Hepatic stellate cell (primary cell): ENCODE measurements around the gene NAA10.
"Not testable (repeated sequence)": the region's sequence is repeated elsewhere in the genome, so short reads cannot be mapped to it uniquely, and the experiment has no call there.

Experiments
- DNase-seq: peaks from one replicate; pipeline ENCODE4 v3.0.0; 2011; ENCODE audit warnings: low spot score

The NAA10 gene

DNA sequence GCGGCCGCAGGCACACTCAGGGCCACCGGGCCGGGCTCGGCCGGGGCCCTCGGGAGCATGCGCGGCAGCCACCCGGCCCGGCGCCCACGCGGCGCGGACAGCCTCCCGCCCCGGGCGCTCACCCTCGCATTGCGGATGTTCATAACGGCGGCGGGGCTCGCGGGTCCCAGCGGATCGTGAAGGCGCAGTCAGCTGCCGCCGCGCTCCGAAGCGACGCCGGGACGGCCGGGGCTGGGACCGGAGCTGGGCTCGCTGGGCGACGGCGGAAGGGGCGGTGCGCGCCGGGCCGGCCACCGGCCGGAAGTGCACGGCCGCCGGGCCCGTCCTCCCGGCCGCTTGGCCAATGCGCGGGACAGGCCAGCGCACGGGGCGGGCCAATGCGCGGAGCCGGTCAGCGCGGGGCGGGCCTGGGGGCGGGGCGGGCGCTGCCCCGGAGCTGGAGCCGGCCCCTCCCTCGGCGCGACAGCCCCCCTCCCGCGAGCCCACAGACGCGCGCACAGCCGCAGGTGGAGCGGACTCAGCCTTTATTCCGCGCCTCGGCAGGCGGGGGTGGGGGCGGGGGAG lies at the start of gene NAA10:
Gene NAA10 (minus strand): TSS at position 276 of the 564 bp plus-strand sequence. CDS start 133 bp downstream, at position 143.
- peak; percentile 98 for DNase-seq

DNA sequence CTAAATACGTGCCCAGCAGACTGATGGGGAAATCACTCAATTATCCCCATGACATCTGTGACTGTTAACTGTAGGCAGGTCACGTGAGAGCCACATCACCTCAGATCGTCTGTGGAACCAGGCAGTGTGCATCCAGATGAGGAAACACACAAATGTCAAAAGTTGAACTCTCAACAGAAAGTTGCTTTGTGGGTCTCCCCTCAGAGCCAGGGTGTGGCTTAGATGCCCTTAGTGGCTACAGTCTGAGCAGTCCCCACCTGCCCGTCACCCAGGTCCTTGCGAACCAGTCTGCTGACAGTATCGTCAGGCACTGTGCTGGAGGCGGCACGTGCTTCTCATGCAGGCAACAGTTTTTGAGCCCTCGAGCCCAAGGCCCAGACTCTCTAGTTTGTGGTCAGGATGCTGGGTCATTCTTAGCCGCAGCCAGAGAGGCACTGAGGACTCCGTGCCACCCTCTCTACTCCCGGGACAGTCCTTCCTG lies 48.5 kb upstream of the NAA10 start:
- DNase-seq, result no peak

DNA sequence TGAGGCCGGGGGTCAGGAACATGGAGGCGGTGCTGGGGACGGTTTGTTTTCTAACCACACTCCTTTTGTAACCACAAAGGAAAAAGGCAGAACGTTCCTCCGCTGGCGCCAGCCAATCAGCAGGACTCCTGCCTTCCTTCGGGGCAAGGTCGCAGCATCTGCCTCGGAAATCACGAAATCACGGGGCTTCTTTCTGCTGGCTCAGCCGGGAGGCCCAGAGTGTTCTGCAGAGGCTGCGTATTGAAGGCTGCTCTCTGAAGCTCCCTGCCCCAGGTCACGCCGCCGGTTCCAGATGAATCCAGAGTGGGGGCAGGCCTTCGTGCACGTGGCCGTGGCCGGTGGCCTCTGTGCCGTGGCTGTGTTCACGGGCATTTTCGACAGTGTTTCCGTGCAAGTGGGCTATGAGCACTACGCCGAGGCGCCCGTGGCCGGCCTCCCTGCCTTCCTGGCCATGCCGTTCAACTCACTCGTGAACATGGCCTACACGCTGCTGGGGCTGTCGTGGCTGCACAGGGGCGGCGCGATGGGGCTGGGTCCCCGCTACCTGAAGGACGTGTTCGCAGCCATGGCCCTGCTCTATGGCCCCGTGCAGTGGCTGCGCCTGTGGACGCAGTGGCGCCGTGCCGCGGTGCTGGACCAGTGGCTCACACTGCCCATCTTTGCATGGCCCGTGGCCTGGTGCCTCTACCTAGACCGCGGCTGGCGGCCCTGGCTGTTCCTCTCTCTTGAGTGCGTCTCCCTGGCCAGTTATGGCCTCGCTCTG lies 47.1 kb upstream of the NAA10 start:
- DNase-seq, result no peak

DNA sequence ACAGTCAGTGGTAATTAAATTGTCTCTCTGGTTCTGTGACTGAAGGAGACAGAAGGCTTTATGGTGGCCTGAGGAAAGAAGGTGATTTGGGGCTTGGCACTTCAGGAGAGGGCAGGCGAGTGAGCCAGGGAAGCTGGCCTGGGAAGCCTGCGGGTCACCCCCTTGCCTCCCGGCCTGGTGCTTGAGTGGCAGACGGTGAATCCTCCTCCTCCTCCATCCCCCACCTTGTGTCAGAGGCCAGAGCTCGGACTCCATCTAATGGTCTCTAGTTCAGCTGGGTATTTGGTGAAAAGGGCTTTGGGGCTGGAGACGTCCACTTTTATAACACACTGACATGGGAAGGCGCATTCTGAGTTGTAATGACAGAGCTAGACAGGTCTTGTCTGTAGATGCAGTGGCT lies 46.4 kb upstream of the NAA10 start:
- no peak for DNase-seq

DNA sequence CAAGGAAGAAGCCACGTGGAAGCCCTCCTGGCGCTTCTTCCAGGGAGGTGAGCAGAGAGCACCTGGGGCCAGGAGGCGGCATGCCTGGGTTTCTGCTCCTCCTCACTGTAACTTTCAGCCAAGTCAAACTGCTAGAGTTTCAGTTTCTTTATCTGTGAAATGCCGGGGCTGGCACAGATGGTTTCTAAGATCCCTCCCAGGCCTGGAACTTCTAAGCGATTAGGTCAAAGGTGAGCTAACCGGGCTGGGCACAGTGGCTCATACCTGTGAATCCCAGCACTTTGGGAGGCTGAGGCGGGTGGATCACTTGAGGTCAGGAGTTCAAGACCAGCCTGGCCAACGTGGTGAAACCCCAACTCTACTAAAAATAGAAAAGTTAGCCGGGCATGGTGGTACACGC lies 45.6 kb upstream of the NAA10 start:
- not testable (repeated sequence) for DNase-seq

DNA sequence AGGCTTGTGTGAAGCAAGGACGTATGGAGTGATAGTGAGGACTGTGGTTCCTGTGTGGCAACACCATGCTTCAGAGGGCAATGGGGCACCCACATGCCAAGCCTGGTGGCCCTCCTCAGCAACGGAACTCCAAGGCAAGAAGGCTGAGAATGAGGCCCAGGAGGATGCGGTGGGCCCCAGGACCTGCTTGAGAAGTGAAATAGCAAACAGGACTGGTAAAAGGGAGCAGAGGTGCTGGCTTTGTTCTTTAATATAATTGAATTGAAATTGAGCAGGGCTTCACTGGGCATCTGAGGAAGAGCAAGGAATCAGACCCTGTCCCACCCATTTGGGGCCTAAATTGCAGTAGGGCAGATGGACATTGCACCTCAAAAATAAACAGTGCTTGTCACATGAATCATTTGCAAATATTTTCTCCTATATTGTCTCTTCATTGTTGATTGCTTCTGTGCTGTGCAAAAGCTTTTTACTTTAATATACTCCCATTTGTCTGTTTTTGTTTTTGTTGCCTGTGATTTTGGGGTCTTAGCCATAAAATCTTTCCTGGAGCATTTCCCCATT lies 40.0 kb upstream of the NAA10 start:
- DNase-seq, result no peak

DNA sequence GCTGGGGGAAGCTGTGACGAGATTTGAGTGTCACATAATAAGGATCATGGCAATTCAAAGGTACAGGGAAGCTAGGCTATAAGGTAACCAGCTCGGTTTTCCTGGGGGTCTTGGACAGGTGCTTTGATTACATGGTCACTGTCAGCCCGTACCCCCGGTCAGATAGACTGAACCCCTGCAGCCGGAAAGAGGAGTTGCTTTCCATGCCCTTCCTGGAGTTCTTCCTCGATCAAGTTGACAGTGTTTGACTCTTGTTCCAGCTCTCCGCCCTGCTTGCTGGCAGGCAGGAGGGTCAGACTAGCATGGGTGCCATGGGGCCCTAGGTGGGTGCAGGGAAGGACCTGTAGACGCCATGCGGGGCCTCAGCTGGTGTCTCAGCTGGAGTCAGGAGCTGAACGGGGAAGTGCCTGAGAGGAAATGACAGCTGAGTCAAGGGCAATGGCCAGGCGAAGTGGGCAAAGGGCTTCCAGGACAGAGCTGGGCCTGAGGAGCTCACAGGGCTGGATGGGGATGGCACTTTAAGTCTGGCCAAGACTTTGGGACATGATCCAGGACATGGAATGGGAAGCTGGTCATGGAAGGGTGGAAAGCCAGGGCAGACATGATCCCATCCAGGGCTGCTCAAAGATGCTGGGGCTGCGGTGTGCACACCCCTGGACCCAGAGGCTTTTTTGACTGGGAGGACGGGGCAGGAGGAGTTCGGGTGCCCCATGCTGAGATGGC lies 39.3 kb upstream of the NAA10 start:
- DNase-seq, result no peak

DNA sequence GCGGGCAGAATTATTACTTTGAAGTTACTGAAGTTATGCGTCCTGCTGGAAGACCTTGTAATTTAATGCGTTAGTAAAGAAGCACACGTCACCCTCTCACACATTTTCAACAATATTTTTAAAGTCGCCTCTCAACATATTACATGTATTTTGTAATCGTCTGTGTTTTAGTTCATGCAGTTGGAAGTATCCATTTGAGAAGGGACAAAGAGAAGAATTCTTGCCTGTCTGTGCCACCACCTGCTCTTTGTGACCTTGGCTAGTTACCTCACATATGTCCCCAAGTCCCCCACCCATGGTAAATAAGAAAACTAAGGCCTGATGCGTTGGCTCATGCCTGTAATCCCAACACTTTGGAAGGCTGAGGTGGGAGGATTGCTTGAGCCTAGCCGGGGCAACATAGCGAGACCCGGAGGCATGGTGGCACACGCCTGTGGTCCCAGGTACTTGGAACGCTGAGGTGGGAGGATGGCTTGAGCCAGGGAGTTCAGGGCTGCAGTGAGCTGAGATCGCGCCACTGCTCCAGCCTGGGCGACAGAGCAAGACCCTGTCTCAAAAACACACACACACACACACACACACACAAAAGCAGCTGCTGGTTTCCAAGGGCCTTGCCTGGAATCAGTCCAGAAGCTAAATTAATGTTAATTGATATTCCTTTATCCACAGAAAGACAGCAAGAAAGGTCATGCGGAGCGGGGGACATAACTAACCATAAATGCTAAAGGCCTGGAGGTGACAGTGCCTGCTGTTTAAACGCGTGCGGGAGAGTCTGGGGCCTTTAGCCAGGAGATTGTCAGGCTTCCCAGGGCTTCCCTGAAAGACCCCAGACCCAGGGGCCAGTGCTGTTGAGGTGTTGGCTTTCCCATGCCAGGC lies 38.5 kb upstream of the NAA10 start:
- no peak for DNase-seq

DNA sequence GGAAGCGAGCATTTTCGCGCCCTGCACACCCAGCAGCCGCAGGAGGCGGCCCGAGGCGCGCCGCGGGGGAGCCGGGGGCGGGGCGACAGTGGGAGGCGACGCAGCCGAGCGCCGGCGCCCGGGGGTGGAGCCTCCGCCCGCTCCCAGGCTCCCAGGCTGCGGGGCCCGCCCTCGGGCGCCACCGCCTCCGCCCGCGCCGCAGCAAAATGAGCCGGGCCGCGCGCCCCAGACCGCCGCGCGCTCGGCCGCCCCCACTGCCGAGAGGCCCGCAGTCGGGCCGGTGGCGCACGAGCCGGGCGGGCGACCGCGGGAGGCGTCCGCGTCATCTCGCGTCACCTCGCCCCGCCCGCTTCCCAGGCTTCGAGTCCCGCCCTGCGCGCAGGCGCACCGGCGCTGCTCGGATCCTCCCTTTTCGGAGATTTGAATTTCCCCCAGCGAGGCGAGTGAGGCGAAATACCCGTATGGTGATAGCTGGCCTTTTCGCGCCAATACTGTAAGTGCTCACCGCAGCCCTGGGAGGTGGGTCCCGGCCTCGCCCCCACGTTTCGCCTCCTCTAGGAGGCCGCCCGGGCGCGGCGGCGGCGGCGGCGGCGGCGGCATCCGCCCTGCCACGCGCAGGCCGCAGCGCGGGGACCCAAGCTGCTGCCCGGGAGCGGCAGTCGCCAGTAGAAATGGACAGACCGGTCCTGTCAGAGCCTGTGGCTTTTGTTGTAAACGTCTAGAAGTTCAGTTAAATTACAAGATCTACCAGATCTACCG lies 37.7 kb upstream of the NAA10 start, which contains the start of gene TMEM187:
Gene TMEM187 (plus strand): TSS at position 387 of the 759 bp plus-strand sequence. CDS start 9,309 bp downstream, outside the sequence.
- peak; percentile 98 for DNase-seq

DNA sequence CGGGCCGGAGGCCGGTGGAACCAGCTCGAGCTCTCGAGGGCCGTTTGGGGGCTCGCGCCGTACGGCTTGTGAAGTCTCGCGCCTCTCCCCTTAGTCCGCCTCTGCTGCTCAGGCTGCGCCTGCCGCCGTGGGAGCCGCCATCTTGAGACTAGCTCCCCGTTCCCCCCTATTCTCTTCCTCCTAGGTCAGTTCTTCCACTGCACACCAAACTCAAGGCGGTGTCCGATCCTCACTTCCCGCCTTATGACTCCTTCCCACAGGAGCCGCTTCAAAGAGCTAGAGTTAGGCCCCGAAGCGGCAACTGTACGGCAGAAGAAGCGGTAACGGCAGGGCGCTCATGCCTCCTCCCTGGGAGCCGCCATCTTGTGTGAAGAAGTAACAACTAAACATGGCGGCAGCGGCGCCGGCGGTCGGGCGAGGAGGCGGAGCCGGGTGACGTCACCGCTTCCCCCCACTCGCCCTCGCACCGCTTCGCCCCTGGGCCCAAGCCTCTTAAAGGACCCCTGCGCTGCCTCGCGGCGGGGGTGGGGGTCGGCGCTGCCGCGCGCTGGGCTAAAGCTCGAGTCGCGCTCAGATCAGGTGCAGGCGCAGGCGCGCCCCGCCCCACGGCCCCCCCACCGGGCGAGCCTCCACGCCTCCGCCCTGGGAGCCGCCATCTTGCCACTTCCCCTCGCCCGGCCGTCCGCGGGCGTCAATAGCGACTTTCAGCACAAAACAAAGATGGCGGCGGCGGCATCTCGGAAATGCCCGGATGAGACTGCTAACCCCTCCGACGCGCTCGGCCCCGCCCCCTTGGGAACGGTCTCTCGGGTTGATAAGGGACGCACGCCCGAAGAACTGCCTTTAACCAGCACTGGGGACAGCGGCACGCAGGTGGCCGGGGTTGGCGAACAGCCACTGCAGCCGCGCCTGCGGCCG lies 36.9 kb upstream of the NAA10 start, which contains the start of gene HCFC1:
Gene HCFC1 (minus strand): TSS at position 369 of the 918 bp plus-strand sequence. CDS start 978 bp downstream, outside the sequence.
- peak; percentile 93 for DNase-seq

DNA sequence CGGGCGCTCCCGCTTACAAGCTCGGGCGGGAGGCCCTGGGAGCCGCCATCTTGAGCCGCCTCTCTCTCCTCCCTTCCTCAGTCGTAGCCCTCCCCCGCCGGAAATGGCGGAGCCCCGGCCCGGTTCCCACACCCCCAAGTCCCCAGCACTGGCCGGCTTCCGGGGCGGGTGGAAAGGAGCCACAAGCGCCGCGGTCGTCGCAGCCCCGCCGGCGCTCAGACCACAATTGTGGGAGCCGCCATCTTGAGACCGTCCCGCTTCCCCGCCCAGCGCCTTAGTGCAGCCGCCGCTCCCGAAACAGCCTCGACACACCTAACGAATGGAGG lies 36.2 kb upstream of the NAA10 start:
- peak; percentile 98 for DNase-seq

DNA sequence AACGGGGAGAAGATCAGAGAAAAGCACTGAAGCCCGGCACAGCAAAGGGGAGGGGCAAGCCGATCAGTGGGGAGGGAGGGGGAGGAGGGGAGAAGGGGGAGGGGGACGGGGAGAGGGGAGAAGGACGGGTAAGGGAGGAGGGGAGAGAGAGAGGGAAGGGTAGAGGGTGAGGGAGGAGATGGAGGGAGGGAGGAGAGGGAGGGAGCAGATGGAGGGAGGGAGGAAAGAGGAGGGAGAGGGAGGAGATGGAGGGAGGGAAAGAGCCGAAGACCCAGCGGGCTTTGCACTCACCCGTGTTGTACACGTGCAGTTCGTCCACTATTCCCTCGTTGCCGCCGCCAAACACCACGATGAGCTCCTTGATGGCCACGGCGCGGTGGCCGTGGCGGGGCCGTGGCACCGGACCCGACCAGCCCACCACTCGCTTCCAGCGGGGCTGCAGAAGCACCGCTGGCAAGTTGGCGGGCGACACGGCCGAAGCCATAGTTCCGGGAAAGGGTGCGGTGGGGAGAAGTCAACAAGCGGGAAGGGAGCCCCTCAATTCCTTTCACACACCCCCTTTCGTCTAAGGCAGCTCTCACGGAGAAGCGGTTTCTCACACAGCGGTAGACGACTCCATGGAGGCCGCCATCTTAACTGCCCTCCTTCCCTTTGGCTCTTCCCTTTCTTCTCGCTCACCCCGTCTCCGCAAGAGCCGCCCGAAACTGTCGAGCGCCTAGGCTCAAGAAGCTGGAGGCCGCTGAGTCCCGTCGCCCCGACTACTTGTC lies 35.7 kb upstream of the NAA10 start:
- peak; percentile 65 for DNase-seq

DNA sequence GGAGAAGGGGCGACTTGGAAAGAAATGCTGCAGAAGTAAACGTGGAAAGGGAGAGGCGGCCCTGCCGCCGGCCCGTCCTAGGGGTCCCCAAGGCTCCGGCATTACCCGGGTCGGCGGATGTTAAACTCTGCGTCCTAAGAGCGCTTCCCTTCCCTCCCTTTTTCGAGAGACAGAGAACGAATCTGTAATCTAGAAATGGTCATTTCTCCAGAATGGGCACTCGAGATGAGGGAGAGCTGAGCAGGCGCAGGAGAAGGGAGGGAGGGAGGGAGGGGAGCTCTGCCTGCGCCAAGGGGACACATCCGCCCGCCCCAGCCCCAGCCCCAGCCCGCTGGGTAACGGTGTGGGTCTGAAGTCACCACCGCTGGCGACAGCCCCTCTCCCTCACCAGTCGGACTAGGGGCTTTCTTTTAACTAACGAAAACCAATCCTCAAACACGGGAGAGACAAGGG lies 35.1 kb upstream of the NAA10 start:
- peak; percentile 50 for DNase-seq

DNA sequence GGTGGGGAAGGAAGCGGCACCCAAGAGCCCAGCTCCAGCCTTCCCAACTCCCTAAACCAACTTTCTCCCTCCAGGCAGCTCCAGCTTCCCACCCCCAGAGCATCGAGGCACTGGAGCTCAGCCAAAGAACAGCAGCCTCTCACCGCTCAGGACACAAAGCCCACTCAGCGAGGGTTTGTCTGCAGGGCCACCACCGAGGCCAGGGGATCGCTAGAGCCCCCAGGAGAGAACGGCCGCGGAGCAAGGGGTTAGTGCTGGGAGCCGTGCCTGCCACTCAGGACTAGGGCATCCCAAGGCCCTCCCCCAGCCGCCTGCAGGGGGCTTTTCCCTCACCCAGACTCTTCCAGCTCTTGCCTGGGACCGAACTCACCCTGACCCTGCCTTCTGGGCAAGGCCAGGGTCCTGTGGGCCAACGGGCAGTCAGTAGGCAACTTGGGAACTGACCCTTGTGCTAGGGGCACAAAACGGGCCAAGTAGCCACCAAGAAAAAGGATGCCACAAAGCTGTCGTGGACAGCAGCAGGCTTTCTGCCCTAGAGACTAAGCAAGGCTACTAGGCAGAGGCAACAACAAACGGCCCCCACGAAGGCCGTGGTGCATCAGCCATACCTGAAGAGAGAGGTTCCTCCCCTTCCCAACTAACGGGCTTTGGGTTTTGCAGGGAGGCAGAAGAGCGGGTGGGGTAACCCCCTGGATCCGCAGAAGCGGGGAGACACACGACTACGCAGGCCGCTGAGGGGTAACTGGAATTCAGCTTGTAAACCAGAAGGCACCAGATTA lies 34.5 kb upstream of the NAA10 start:
- no peak for DNase-seq

DNA sequence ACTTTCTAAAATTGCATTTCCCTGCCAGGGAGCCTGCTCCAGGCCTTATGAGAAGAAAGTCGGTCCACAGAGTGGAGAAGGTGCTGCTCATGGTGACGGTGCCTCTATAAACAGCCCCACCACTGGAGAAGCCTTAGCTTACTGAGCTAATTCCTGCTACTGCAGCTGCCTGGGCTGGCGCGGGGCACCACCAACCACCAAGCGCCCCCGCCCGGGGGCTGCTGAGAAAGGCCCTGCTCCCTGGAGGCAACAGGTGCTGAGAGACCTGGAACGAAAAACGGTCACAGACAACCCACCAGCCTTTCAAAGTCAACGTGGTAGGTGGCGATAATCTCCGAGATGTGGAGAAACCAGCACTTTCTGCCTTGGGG lies 33.9 kb upstream of the NAA10 start:
- no peak for DNase-seq

DNA sequence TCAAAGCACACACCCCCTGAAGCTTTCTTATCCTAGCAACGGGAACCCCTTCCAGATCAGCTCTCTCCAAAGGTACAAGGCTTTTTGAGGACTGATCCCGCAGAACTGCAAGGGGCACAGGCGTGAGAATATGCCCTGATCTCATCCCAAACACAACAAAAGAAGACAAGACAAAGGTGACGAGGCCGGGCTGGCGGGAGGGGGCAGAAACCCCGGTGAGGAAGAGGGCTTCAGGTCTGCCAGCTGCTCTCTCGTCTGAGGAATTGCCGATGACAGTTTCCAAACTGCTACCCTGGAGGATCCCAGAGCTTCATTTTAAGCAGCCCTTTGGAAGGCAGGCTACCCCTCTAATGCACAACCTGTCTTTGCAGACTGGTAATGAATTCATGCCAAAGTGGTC lies 33.4 kb upstream of the NAA10 start:
- DNase-seq, result no peak

DNA sequence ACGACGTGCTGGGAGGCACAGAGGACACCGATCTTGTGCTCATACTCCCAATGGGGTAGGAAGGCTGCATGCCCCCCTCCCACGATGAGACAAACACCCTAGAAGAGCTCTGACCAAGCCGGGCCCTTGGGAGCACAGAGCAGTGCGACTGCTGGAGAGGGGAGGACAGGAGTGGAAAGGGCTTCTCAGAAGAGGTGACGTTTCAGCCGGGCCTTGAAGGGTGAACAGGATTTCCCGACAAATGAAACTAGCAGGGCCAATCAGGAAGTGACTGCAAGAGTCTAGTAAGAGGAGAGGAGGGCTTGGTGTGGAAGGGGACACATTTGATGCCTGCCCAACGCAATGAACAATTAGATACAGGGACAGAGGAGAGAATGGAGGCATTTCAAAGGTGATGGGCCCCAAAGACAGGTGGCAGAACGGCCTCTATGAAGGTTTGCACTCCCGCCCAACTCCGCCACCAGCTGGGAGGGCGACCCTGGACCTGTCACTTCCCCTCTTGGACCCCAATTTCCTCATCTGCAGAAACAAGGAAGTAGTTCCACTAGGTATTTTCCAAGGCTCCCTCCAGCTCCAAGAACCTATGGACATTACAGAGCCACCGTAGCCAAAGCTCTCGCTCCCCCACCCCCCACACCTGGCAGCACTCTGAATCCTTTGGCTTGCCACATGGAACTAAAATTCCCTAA lies 32.8 kb upstream of the NAA10 start:
- DNase-seq, result no peak
